ENCODE results near the gene NYAP2.

GRCh38 chr2:225660262-225661131 is 261.0 kb downstream of the NYAP2 start:
- TF ChIP-seq CTCF (IDR thresholded peaks at IDR 0.05; ENCODE audit: insufficient read depth, low read length) (peak; percentile 59), POLR2AphosphoS5 (IDR thresholded peaks at IDR 0.05; ENCODE audit: low read depth) (no peak), REST (IDR thresholded peaks at IDR 0.05; ENCODE audit: insufficient replicate concordance, low read depth) (no peak), SPI1 (IDR thresholded peaks at IDR 0.05; ENCODE audit: borderline replicate concordance, low read depth) (no peak)

Data from HL-60 (cell line).